Endothelial cell of umbilical vein (primary cell): ENCODE data around the gene ADGRL3. TPM values are rescaled to one million over a fixed set of nuclear protein-coding genes. Genes with fewer than 3 reads are reported as not detected.

ENCODE experiments used
- BruUV-seq: library from RNA; stranded (reverse); fragments of 400-500 nt; replicated peaks from 2 replicates; lab custom pipeline; 2021; lab: Mats Ljungman, UMichigan
- CTCF ChIA-PET: fragments of 300-600, 350-600 bp; sonication (Branson Sonifier 250); formaldehyde crosslinking; loops from one replicate; lab custom pipeline; 2021; ENCODE audit warnings: antibody characterized with exemption, inconsistent platforms; lab: Charles Lee
- POLR2A ChIA-PET: fragments of 300-600, 350-600 bp; sonication (Branson Sonifier 250); formaldehyde crosslinking; loops from one replicate; lab custom pipeline; 2021; ENCODE audit warnings: antibody characterized with exemption, inconsistent platforms; lab: Charles Lee
- DNase-seq: peaks from one replicate; pipeline ENCODE4 v3.0.0-alpha.2; 2011; ENCODE audit warnings: low read depth, low spot score
- FAIRE-seq: peaks from 2 replicates; lab custom pipeline; 2011; peaks lifted over from hg19 to GRCh38; lab: Jason Lieb, UNC
- H2AFZ ChIP-seq: 2 replicates; pipeline ENCODE4 v1.6.0; 2012; ENCODE audit warnings: low read depth, low read length, control low read depth, inconsistent platforms
- H3K27ac ChIP-seq: 2 replicates; pipeline ENCODE4 v1.5.1; 2011; ENCODE audit warnings: low read depth, mild to moderate bottlenecking, control low read depth, low read length, moderate library complexity; ENCODE audit not compliant: insufficient read depth
- H3K27me3 ChIP-seq, 2 experiments: 2 replicates each; pipeline versions ENCODE4 v1.6.0 to v1.6.1; 2011; ENCODE audit warnings: low read length in 2 of 2, mixed read lengths in 1 of 2; ENCODE audit not compliant: control insufficient read depth in 2 of 2, insufficient read depth in 2 of 2
- H3K36me3 ChIP-seq, 2 experiments: 2 replicates in 1 of 2; 3 replicates in 1 of 2; pipeline ENCODE4 v1.5.1; 2011; ENCODE audit warnings: low read length in 2 of 2, mild to moderate bottlenecking in 1 of 2, moderate library complexity in 1 of 2; ENCODE audit not compliant: control insufficient read depth in 2 of 2, insufficient read depth in 2 of 2; ENCODE audit errors: extremely low read depth in 1 of 2
- H3K4me1 ChIP-seq: 3 replicates; pipeline ENCODE4 v1.5.1; 2011; ENCODE audit warnings: mild to moderate bottlenecking, low read length; ENCODE audit not compliant: control insufficient read depth, insufficient read depth; ENCODE audit errors: extremely low read depth
- H3K4me2 ChIP-seq: 2 replicates; pipeline ENCODE4 v1.6.1; 2011; ENCODE audit warnings: low read length, control low read depth, mixed read lengths; ENCODE audit not compliant: insufficient read depth
- H3K4me3 ChIP-seq, 3 experiments: fragments of 200-600 bp in 1 of 3; sonication (generic), shearing (Covaris generic) in 1 of 3; replicated peaks in 1 of 3; 2 replicates each; pipeline ENCODE4 v1.5.1; 2011 to 2016; ENCODE audit warnings: control low read depth in 3 of 3, low read length in 3 of 3, mild to moderate bottlenecking in 2 of 3, inconsistent platforms in 1 of 3, low read depth in 1 of 3, moderate library complexity in 1 of 3; ENCODE audit not compliant: insufficient read depth in 1 of 3
- H3K79me2 ChIP-seq: 2 replicates; pipeline ENCODE4 v1.6.0; 2012; ENCODE audit warnings: low read length, inconsistent platforms; ENCODE audit not compliant: control insufficient read depth, insufficient read depth
- H3K9ac ChIP-seq: replicated peaks from 2 replicates; pipeline ENCODE3; 2011; ENCODE audit warnings: low read length, control low read depth; ENCODE audit not compliant: insufficient read depth; ENCODE audit errors: extremely low read depth
- H3K9me1 ChIP-seq: replicated peaks from 3 replicates; pipeline ENCODE4 v1.6.0; 2011; ENCODE audit warnings: mild to moderate bottlenecking, low read length; ENCODE audit not compliant: control insufficient read depth, insufficient read depth; ENCODE audit errors: extremely low read depth
- H3K9me3 ChIP-seq: replicated peaks from 2 replicates; pipeline ENCODE4 v1.5.1; 2012; ENCODE audit warnings: low read length, inconsistent platforms; ENCODE audit not compliant: control insufficient read depth, insufficient read depth
- H4K20me1 ChIP-seq: replicated peaks from 2 replicates; pipeline ENCODE3; 2011; ENCODE audit warnings: mild to moderate bottlenecking, low read length; ENCODE audit not compliant: control insufficient read depth, insufficient read depth; ENCODE audit errors: extremely low read depth
- EZH2 ChIP-seq: IDR thresholded peaks from 2 replicates; pipeline ENCODE4 v1.6.1; 2012; ENCODE audit warnings: borderline replicate concordance, low read depth, mild to moderate bottlenecking, moderate library complexity, low read length, inconsistent platforms; ENCODE audit not compliant: severe bottlenecking
- FOS ChIP-seq: IDR thresholded peaks from 2 replicates; pipeline ENCODE4 v1.6.1; 2011; ENCODE audit warnings: mild to moderate bottlenecking, low read length, moderate library complexity, borderline replicate concordance; ENCODE audit not compliant: insufficient read depth
- GATA2 ChIP-seq: IDR thresholded peaks from 2 replicates; pipeline ENCODE4 v1.7.0; 2011; ENCODE audit warnings: low read depth, mild to moderate bottlenecking, moderate library complexity, mixed read lengths, low read length; ENCODE audit not compliant: insufficient read length, insufficient read depth
- JUN ChIP-seq: IDR thresholded peaks from 2 replicates; pipeline ENCODE4 v1.6.1; 2011; ENCODE audit warnings: borderline replicate concordance, low read depth; ENCODE audit not compliant: insufficient read length, insufficient read depth
- MYC ChIP-seq: IDR thresholded peaks from one replicate; pipeline ENCODE4 v1.6.1; 2011; ENCODE audit warnings: mild to moderate bottlenecking, low read depth, low read length
- POLR2A ChIP-seq: IDR thresholded peaks from 2 replicates; pipeline ENCODE4 v1.6.1; 2012; ENCODE audit warnings: low read depth, mild to moderate bottlenecking, control low read depth, low read length
- POLR2AphosphoS5 ChIP-seq: IDR thresholded peaks from 2 replicates; pipeline ENCODE4 v1.6.1; 2012; ENCODE audit warnings: low read depth, mild to moderate bottlenecking, control low read depth, low read length, moderate library complexity; ENCODE audit not compliant: insufficient read depth
- dilution Hi-C: fragments of 300-500 bp; cut with MboI; formaldehyde crosslinking; loops from one replicate; pipeline ENCODE4 v1.15.0; 2019; ENCODE audit warnings: low sequenced_read_pairs; ENCODE audit not compliant: extremely low pct_ligation_motif_present
- intact Hi-C: fragments of 100-400 bp; cut with micrococcal nuclease; formaldehyde crosslinking; loops from one replicate; pipeline ENCODE4 v1.10.0; 2022
- polyA plus RNA-seq, 4 experiments: library from polyadenylated mRNA; depleted of rRNA in 3 of 4; stranded (reverse) in 3 of 4; unstranded in 1 of 4; fragments of >200 nt; gene quantifications; 2 replicates each; pipeline versions ENCODE4 v1.2.1 to v1.2.3, GENCODE V29; 2011 to 2012; ENCODE audit warnings: missing spikeins in 1 of 4
- total RNA-seq: library from RNA; stranded (reverse); gene quantifications from 2 replicates; pipeline ENCODE4 v1.2.3, GENCODE V29; 2021
- TF ChIP-seq, protein P1 (sequence below), 2 donors: IDR thresholded peaks; 1 replicate in 1 of 2; 2 replicates in 1 of 2; pipeline ENCODE4 v1.5.1; 2011; ENCODE audit warnings: low read length in 2 of 2, mild to moderate bottlenecking in 2 of 2, moderate library complexity in 2 of 2, control low read depth in 1 of 2, inconsistent platforms in 1 of 2, low read depth in 1 of 2; ENCODE audit not compliant: insufficient read depth in 1 of 2; ENCODE audit errors: extremely low read depth in 1 of 2
- TF ChIP-seq, protein P2 (sequence below): IDR thresholded peaks from 2 replicates; pipeline ENCODE4 v1.6.1; 2011; ENCODE audit not compliant: insufficient read depth, insufficient read length

Gene ADGRL3
- total and polyA plus RNA-seq, 2 donors (not counting 3 experiments of a cell fraction or from before 2014, with no cell fraction given): not detected

DNA sequence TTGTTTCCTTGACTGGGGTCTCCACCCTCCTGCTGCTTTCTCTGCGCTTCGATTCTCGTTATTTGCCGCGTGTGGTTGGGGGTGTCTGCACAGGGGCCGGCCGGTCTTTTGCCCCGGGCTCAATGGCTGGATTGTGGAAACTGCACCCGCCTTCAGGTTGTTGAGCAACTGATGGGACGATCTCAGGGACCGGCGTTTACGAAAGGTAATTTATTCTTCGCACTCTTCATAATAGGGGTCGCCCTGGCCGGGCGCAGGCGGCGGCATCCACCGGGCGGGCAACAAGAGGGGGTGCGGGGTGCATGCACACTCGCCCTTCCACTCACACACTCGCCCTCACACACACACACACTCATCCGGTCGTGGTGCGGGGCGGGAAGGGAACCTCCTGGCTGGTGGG is 1.4 kb downstream of the ADGRL3 start:
- H2AFZ ChIP-seq: no peak overlapping the region
- no peaks in the 10 kb centered on the region for H3K4me1 ChIP-seq
- no peaks in the 10 kb centered on the region for H3K9me3 ChIP-seq
- no peaks in the 10 kb centered on the region for H3K36me3 ChIP-seq
- no peaks in the 10 kb centered on the region for H3K79me2 ChIP-seq
- DNase-seq: no peak
- no peak for FAIRE-seq
- no peak overlapping the region for H3K27ac ChIP-seq
- TF ChIP-seq JUN (no peak), FOS (no peak), POLR2A (no peak), POLR2AphosphoS5 (no peak), GATA2 (no peak), MYC (no peak), EZH2 (no peak)
- TF ChIP-seq, protein P1, sequence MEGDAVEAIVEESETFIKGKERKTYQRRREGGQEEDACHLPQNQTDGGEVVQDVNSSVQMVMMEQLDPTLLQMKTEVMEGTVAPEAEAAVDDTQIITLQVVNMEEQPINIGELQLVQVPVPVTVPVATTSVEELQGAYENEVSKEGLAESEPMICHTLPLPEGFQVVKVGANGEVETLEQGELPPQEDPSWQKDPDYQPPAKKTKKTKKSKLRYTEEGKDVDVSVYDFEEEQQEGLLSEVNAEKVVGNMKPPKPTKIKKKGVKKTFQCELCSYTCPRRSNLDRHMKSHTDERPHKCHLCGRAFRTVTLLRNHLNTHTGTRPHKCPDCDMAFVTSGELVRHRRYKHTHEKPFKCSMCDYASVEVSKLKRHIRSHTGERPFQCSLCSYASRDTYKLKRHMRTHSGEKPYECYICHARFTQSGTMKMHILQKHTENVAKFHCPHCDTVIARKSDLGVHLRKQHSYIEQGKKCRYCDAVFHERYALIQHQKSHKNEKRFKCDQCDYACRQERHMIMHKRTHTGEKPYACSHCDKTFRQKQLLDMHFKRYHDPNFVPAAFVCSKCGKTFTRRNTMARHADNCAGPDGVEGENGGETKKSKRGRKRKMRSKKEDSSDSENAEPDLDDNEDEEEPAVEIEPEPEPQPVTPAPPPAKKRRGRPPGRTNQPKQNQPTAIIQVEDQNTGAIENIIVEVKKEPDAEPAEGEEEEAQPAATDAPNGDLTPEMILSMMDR (IDR thresholded peaks at IDR 0.05; ENCODE audit: extremely low read depth in 1 of 2, insufficient read depth in 1 of 2, low read depth in 1 of 2, low read length in 2 of 2): no peak
- TF ChIP-seq, protein P2, sequence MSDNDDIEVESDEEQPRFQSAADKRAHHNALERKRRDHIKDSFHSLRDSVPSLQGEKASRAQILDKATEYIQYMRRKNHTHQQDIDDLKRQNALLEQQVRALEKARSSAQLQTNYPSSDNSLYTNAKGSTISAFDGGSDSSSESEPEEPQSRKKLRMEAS: no peak
- dilution Hi-C loops: no loop called here
- no peaks in the 10 kb centered on the region for H4K20me1 ChIP-seq
- no TSS peak for BruUV-seq
- H3K4me2 ChIP-seq: peak overlapping the region; percentile 67
- ChIA-PET POLR2A (no interaction called here), CTCF (no interaction called here)
- no peak overlapping the region for H3K9ac ChIP-seq
- H3K4me3 ChIP-seq: no peak overlapping the region
- intact Hi-C loops: no loop called here
- H3K9me1 ChIP-seq: no peaks in the 10 kb centered on the region
- H3K27me3 ChIP-seq: peaks cover 28 to 50% of the 10 kb centered on the region in 2 experiments
